BJ (cell line): Measurements from ENCODE around the gene IL3. TPM values are rescaled to one million over a fixed set of nuclear protein-coding genes. Genes with fewer than 3 reads are reported as not detected.

Experiments used
- CTCF ChIA-PET: fragments of 350-600 bp; formaldehyde crosslinking; extraction: SDS; loops from one replicate; lab custom pipeline; 2021; ENCODE audit warnings: antibody characterized with exemption, inconsistent platforms; lab: Yijun Ruan, JAX
- POLR2A ChIA-PET: fragments of 300-600 bp; sonication (Branson Sonifier 250); formaldehyde crosslinking; extraction: SDS; loops from one replicate; lab custom pipeline; 2021; ENCODE audit warnings: antibody characterized with exemption; lab: Charles Lee
- DNase-seq: peaks from one replicate; pipeline ENCODE4 v3.0.0-alpha.2; 2011; ENCODE audit warnings: low read depth
- H3K27me3 ChIP-seq: 2 replicates; pipeline ENCODE4 v1.6.0; 2011; ENCODE audit warnings: low read length; ENCODE audit not compliant: control insufficient read depth, insufficient read depth
- H3K36me3 ChIP-seq: 2 replicates; pipeline ENCODE4 v1.5.1; 2011; ENCODE audit warnings: low read length; ENCODE audit not compliant: control insufficient read depth, insufficient read depth
- H3K4me3 ChIP-seq: 2 replicates; pipeline ENCODE4 v1.5.1; 2011; ENCODE audit warnings: low read depth, mild to moderate bottlenecking, control low read depth, low read length
- polyA plus RNA-seq: library from polyadenylated mRNA; depleted of rRNA; stranded (reverse); fragments of >200 nt; gene quantifications from 2 replicates; pipeline ENCODE4 v1.2.3, GENCODE V29; 2011
- TF ChIP-seq, protein P1 (sequence below): IDR thresholded peaks from 2 replicates; pipeline ENCODE4 v1.5.1; 2011; ENCODE audit warnings: low read depth, mild to moderate bottlenecking, control low read depth, inconsistent platforms, low read length, moderate library complexity; ENCODE audit not compliant: insufficient read depth

IL3 gene
- polyA plus RNA-seq, 1 experiment: not detected

DNA sequence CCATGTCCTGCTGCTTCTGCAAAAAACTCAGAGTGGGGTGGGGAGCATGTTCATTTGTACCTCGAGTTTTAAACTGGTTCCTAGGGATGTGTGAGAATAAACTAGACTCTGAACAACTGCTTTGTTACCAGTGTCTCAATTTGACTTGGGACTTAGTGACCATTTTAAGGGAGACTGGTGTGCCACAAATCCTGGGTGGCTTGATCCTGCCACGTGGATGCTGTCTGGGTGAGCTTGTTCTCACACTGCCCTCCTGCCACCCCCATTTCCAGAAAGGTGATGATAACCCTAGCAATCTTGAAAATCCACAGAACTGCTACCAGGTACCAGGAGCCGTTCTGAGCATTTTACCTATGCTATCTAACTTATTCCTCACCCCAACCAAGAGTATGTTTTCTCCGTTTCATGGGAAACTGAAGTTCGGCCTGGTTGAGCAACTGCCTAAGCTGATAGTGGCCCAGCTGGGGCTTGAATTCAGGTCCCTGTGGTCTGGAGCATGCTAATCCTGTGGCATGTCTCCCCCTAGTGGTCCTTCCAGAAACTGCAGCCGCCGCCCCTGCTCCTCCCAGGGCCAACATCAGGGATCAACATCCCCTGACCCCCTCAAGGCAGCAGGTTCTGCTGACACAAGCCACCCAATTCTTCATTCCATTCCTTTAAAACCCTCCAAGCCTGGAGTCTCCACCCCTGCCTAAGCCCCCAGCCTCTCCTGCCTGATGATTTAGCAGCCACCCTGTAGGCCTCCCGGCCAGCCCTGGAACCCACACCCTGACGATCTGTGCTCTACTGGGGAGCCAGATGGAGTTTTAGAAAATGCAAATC, 2.8 kb downstream of the IL3 start:
- no peak overlapping the region for H3K4me3 ChIP-seq
- DNase-seq: no peak
- H3K36me3 ChIP-seq: no peaks in the 10 kb centered on the region
- POLR2A ChIA-PET: interaction anchor here (0.8 kb wide), 1 partner anchor 21 kb away, joined by 3 read pairs; no protein-coding TSS in a partner anchor
- CTCF ChIA-PET: interaction anchor here (0.5 to 4.8 kb wide), 37 partner anchors 8 to 640 kb away, joined by 3 to 33 read pairs (median 4); partner anchors contain the start of gene CSF2
- H3K27me3 ChIP-seq: no peaks in the 10 kb centered on the region
- TF ChIP-seq, protein P1, sequence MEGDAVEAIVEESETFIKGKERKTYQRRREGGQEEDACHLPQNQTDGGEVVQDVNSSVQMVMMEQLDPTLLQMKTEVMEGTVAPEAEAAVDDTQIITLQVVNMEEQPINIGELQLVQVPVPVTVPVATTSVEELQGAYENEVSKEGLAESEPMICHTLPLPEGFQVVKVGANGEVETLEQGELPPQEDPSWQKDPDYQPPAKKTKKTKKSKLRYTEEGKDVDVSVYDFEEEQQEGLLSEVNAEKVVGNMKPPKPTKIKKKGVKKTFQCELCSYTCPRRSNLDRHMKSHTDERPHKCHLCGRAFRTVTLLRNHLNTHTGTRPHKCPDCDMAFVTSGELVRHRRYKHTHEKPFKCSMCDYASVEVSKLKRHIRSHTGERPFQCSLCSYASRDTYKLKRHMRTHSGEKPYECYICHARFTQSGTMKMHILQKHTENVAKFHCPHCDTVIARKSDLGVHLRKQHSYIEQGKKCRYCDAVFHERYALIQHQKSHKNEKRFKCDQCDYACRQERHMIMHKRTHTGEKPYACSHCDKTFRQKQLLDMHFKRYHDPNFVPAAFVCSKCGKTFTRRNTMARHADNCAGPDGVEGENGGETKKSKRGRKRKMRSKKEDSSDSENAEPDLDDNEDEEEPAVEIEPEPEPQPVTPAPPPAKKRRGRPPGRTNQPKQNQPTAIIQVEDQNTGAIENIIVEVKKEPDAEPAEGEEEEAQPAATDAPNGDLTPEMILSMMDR: peak; percentile 99

DNA sequence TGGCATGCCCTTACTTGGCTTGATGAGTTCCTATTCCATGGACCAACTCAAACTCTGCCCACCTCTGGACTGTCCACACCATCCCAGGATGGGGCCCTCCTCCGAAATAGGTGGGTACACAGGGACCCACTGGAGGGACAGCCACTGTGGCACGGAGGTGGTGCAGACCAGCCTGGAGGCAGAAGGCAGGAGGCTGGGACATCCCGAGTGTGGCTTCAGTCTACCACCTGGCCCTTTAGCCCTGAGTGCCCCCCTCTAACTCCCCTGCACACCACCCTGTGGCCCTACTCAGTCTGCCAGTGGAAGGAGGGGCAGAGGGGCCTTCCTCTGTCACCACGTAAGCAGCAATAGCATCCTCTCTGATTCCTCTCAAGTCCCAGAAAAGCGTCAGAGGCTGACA, 3.7 kb downstream of the IL3 start:
- H3K4me3 ChIP-seq: no peak overlapping the region
- H3K27me3 ChIP-seq: no peaks in the 10 kb centered on the region
- DNase-seq: no peak
- TF ChIP-seq, protein P1: no peak
- POLR2A ChIA-PET: no interaction called here
- H3K36me3 ChIP-seq: no peaks in the 10 kb centered on the region
- CTCF ChIA-PET: interaction anchor here (0.6 to 4.8 kb wide), 30 partner anchors 10 to 477 kb away, joined by 3 to 33 read pairs (median 6); partner anchors contain the start of gene CSF2

DNA sequence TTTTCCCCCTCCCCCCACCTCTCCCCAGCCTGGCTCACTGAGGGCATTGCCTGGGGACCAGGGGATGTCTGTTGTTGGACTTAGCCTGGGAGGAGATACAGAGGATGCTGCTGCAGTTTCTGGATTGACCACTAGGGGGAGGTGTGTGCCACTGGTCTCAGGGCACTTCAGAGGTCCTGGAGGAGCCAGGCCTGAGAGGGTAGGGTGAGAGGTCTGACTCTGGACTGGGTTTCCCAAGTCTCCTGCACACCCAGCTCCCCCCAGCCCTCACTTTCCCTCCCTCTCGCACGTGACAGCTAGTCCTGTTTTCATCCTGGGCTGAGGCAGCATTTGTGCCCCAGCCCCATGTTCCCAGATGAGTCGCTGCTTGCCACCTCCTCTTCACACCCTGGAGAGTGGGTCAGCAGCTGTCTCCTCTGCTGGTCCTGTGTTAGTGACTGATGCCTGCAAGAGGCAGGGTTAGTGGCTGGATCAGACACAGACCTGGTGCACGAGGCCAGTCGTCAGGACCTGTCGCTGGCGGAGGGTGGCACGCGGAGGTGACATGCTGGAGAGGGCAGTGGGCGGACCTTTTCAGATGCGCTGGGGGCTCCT, 4.4 kb downstream of the IL3 start:
- Histone ChIP-seq H3K4me3 (no peak overlapping the region), H3K27me3 (no peaks in the 10 kb centered on the region), H3K36me3 (no peaks in the 10 kb centered on the region)
- DNase-seq: no peak
- ChIA-PET POLR2A (interaction anchor here (0.6 to 0.7 kb wide), 2 partner anchors 24 to 1940 kb away, joined by 3 to 10 read pairs; no protein-coding TSS in a partner anchor), CTCF (interaction anchor here (0.6 to 4.6 kb wide), 35 partner anchors 9 to 478 kb away, joined by 3 to 33 read pairs (median 6); partner anchors contain the start of genes ACSL6 and CSF2)
- TF ChIP-seq, protein P1: peak; percentile 98

DNA sequence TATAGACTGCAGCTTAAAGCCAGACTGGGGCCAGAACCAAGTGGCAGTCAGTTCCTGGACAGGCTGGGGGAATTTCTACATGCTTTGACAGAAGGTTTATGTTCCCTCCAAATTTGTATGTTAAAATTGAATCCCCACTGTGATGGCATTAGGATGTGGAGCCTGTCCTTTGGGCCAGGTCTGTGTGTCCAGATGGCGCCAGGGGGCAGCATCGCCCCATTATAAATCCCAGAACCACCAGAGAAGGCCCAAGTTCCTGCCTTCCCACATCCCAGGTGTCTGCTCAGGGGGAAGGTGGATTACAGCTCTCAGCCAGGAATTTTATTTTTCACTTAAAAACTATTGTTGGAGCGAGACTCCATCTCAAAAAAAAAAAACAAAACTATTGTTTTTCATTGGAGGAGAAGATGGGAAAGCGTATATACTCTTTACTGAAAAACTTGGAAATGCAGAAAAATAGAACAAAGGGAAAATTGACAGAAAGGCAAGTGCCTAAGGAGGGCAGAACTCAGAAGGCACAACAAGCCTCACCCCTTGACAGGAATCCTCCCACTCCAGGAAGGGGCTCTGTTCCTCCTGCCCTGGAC, 5.0 kb downstream of the IL3 start:
- ChIA-PET CTCF (interaction anchor here (0.6 to 4.6 kb wide), 33 partner anchors 9 to 479 kb away, joined by 3 to 33 read pairs (median 6); partner anchors contain the start of genes ACSL6 and CSF2), POLR2A (interaction anchor here (0.6 to 0.7 kb wide), 2 partner anchors 24 to 1940 kb away, joined by 3 to 10 read pairs; no protein-coding TSS in a partner anchor)
- no peaks in the 10 kb centered on the region for H3K27me3 ChIP-seq
- H3K4me3 ChIP-seq: no peak overlapping the region
- no peaks in the 10 kb centered on the region for H3K36me3 ChIP-seq
- no peak for DNase-seq
- TF ChIP-seq, protein P1: peak; percentile 69
